ENCODE data around the gene VPS13A. TPM values are rescaled to one million over a fixed set of nuclear protein-coding genes. Genes with fewer than 3 reads are reported as not detected.
"Not testable (repeated sequence)": the region's sequence is repeated elsewhere in the genome, so short reads cannot be mapped to it uniquely, and the experiment has no call there.

VPS13A gene
- polyA plus RNA-seq, 1 donor from 2014 or later: 20.6 TPM

DNA sequence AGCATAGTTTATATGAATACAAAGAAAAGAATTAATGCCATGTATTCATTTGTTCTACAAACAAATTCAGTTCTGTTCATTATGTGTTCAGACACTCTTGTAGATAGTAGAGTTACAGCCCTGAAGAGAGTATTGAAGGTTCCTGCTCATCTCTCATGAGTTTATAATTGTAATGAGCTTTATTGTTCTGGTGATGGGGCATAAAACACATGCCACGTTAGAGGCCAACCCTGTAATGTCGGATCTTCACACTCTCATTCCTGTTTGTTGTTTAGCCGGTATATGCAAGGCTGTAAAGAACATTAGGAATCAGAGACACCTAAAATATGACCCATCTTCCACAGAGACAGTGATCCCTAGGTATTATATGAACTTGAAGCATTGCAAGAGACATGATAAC is 214.5 kb downstream of the VPS13A start:
- H4K20me1 ChIP-seq (ENCODE audit: insufficient read depth): no peaks in the 10 kb centered on the region
- H3K4me3 ChIP-seq (ENCODE audit: low read length): no peak overlapping the region
- H3K9ac ChIP-seq (ENCODE audit: low read length): no peak overlapping the region
- no peaks in the 10 kb centered on the region for H3F3A ChIP-seq (ENCODE audit: insufficient read depth, low read length, poor library complexity, severe bottlenecking)
- H3K79me2 ChIP-seq (replicated peaks; ENCODE audit: insufficient read depth, low read length): no peaks in the 10 kb centered on the region
- no peak overlapping the region for H2AFZ ChIP-seq (ENCODE audit: low read depth, low read length)
- no peaks in the 10 kb centered on the region for H3K27me3 ChIP-seq (ENCODE audit: insufficient read depth, low read depth, low read length)
- no peak overlapping the region for H3K27ac ChIP-seq (ENCODE audit: low read length)
- no peak overlapping the region for H3K4me2 ChIP-seq (ENCODE audit: low read length)
- H3K9me2 ChIP-seq (ENCODE audit: insufficient read depth, low read length): no peaks in the 10 kb centered on the region
- TF ChIP-seq MXI1 (conservative IDR thresholded peaks at IDR 0.05; ENCODE audit: poor library complexity, severe bottlenecking) (no peak), EP300 (conservative IDR thresholded peaks at IDR 0.05; ENCODE audit: poor library complexity, severe bottlenecking) (no peak), RAD21 (conservative IDR thresholded peaks at IDR 0.05) (no peak), EZH2 (IDR thresholded peaks at IDR 0.05; ENCODE audit: borderline replicate concordance, insufficient read depth, low read length, poor library complexity, severe bottlenecking) (no peak), SMC3 (conservative IDR thresholded peaks at IDR 0.05; ENCODE audit: poor library complexity) (no peak)
- TF ChIP-seq, protein P1, sequence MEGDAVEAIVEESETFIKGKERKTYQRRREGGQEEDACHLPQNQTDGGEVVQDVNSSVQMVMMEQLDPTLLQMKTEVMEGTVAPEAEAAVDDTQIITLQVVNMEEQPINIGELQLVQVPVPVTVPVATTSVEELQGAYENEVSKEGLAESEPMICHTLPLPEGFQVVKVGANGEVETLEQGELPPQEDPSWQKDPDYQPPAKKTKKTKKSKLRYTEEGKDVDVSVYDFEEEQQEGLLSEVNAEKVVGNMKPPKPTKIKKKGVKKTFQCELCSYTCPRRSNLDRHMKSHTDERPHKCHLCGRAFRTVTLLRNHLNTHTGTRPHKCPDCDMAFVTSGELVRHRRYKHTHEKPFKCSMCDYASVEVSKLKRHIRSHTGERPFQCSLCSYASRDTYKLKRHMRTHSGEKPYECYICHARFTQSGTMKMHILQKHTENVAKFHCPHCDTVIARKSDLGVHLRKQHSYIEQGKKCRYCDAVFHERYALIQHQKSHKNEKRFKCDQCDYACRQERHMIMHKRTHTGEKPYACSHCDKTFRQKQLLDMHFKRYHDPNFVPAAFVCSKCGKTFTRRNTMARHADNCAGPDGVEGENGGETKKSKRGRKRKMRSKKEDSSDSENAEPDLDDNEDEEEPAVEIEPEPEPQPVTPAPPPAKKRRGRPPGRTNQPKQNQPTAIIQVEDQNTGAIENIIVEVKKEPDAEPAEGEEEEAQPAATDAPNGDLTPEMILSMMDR (IDR thresholded peaks at IDR 0.05; ENCODE audit: poor library complexity, severe bottlenecking): no peak
- no peaks in the 10 kb centered on the region for H3K9me3 ChIP-seq (ENCODE audit: low read length)
- no peaks in the 10 kb centered on the region for H3K36me3 ChIP-seq (ENCODE audit: insufficient read depth, low read length)

DNA sequence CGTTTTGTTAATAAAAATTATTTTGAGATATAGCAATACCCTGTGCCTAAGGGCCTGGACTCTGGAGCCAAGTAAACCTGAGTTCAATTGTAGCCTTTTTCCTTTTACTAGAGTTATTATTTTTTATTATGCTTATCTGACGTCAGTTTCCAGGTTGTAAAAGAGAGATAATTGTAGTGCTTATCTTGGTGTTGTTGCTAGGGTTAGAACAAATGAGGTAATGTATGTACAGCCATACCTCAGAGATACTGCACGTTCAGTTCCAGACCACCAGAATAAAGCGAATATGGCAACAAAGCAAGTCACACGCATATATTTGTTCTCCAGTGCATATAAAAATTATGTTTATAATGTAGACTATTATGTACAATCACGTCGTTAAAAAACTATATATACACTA is 215.0 kb downstream of the VPS13A start:
- Histone ChIP-seq H3K9me3 (ENCODE audit: low read length) (no peaks in the 10 kb centered on the region), H3K36me3 (ENCODE audit: insufficient read depth, low read length) (no peaks in the 10 kb centered on the region), H2AFZ (ENCODE audit: low read depth, low read length) (no peak overlapping the region), H3F3A (ENCODE audit: insufficient read depth, low read length, poor library complexity, severe bottlenecking) (no peaks in the 10 kb centered on the region), H3K4me2 (ENCODE audit: low read length) (no peak overlapping the region), H3K4me3 (ENCODE audit: low read length) (no peak overlapping the region), H3K9me2 (ENCODE audit: insufficient read depth, low read length) (no peaks in the 10 kb centered on the region), H3K9ac (ENCODE audit: low read length) (no peak overlapping the region), H3K27me3 (ENCODE audit: insufficient read depth, low read depth, low read length) (no peaks in the 10 kb centered on the region), H3K27ac (ENCODE audit: low read length) (no peak overlapping the region), H3K79me2 (replicated peaks; ENCODE audit: insufficient read depth, low read length) (no peaks in the 10 kb centered on the region), H4K20me1 (ENCODE audit: insufficient read depth) (no peaks in the 10 kb centered on the region)
- TF ChIP-seq MXI1 (conservative IDR thresholded peaks at IDR 0.05; ENCODE audit: poor library complexity, severe bottlenecking): no peak
- TF ChIP-seq POLR2AphosphoS5 (IDR thresholded peaks at IDR 0.05): no peak
- TF ChIP-seq, protein P2, sequence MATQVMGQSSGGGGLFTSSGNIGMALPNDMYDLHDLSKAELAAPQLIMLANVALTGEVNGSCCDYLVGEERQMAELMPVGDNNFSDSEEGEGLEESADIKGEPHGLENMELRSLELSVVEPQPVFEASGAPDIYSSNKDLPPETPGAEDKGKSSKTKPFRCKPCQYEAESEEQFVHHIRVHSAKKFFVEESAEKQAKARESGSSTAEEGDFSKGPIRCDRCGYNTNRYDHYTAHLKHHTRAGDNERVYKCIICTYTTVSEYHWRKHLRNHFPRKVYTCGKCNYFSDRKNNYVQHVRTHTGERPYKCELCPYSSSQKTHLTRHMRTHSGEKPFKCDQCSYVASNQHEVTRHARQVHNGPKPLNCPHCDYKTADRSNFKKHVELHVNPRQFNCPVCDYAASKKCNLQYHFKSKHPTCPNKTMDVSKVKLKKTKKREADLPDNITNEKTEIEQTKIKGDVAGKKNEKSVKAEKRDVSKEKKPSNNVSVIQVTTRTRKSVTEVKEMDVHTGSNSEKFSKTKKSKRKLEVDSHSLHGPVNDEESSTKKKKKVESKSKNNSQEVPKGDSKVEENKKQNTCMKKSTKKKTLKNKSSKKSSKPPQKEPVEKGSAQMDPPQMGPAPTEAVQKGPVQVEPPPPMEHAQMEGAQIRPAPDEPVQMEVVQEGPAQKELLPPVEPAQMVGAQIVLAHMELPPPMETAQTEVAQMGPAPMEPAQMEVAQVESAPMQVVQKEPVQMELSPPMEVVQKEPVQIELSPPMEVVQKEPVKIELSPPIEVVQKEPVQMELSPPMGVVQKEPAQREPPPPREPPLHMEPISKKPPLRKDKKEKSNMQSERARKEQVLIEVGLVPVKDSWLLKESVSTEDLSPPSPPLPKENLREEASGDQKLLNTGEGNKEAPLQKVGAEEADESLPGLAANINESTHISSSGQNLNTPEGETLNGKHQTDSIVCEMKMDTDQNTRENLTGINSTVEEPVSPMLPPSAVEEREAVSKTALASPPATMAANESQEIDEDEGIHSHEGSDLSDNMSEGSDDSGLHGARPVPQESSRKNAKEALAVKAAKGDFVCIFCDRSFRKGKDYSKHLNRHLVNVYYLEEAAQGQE (IDR thresholded peaks at IDR 0.05; ENCODE audit: borderline replicate concordance): no peak
- TF ChIP-seq SMC3 (conservative IDR thresholded peaks at IDR 0.05; ENCODE audit: poor library complexity): no peak
- no peak for TF ChIP-seq EZH2 (IDR thresholded peaks at IDR 0.05; ENCODE audit: borderline replicate concordance, insufficient read depth, low read length, poor library complexity, severe bottlenecking)
- TF ChIP-seq RAD21 (conservative IDR thresholded peaks at IDR 0.05): no peak
- no peak for TF ChIP-seq TAF1 (IDR thresholded peaks at IDR 0.05; ENCODE audit: low read depth)
- TF ChIP-seq, protein P1 (IDR thresholded peaks at IDR 0.05; ENCODE audit: poor library complexity, severe bottlenecking): no peak
- no peak for TF ChIP-seq EP300 (conservative IDR thresholded peaks at IDR 0.05; ENCODE audit: poor library complexity, severe bottlenecking)

DNA sequence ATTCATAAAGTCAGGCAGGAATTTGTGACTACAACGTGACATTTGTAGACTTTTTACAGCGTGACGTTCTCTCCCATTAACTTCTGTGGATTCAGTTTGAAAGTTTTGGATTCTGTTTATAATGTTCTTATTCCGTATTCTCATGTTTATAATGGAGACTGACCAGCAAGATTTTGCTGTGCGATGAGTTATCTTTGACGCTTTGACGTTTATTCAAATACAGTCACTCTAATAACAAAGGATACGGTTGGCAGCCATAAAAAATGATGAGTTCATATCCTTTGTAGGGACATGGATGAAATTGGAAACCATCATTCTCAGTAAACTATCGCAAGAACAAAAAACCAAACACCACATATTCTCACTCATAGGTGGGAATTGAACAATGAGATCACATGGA is 221.2 kb downstream of the VPS13A start:
- H3K9ac ChIP-seq (ENCODE audit: low read length); H3K9me3 ChIP-seq (ENCODE audit: low read length); H3K9me2 ChIP-seq (ENCODE audit: insufficient read depth, low read length); H4K20me1 ChIP-seq (ENCODE audit: insufficient read depth); H3K27me3 ChIP-seq (ENCODE audit: insufficient read depth, low read depth, low read length); H2AFZ ChIP-seq (ENCODE audit: low read depth, low read length); H3K4me2 ChIP-seq (ENCODE audit: low read length); H3K36me3 ChIP-seq (ENCODE audit: insufficient read depth, low read length); H3K79me2 ChIP-seq (replicated peaks; ENCODE audit: insufficient read depth, low read length); H3F3A ChIP-seq (ENCODE audit: insufficient read depth, low read length, poor library complexity, severe bottlenecking); H3K4me3 ChIP-seq (ENCODE audit: low read length); H3K27ac ChIP-seq (ENCODE audit: low read length): not testable (repeated sequence)

All from neural cell (in vitro differentiated cells).